PC-3 (cell line): ENCODE measurements around the gene SLC15A5. TPM values are rescaled to one million over a fixed set of nuclear protein-coding genes. Genes with fewer than 3 reads are reported as not detected.

Experiments
- ATAC-seq: fragments of 200-7000 bp; cut with Tn5 transposase; 2 replicates; pipeline ENCODE4 v1.9.1; 2020; ENCODE audit warnings: mild to moderate bottlenecking, moderate library complexity
- BruUV-seq: library from RNA; stranded (reverse); fragments of 400-500 nt; replicated peaks from 2 replicates; lab custom pipeline; 2021; lab: Mats Ljungman, UMichigan
- CTCF ChIA-PET: fragments of 300-600 bp; sonication (Branson Sonifier 250); formaldehyde crosslinking; loops from one replicate; lab custom pipeline; 2022; ENCODE audit warnings: antibody characterized with exemption; lab: Charles Lee
- POLR2A ChIA-PET: fragments of 300-600 bp; sonication (Branson Sonifier 250); formaldehyde crosslinking; loops from one replicate; lab custom pipeline; 2022; ENCODE audit warnings: antibody characterized with exemption; ENCODE audit not compliant: unreplicated experiment; lab: Charles Lee
- DNase-seq: peaks from one replicate; pipeline ENCODE4 v3.0.0-alpha.2; 2015
- H2AFZ ChIP-seq: fragments of 300-600 bp; sonication (generic); 2 replicates; pipeline ENCODE4 v1.6.0; 2016; ENCODE audit warnings: antibody characterized with exemption, low read length
- H3F3A ChIP-seq: fragments of 300-600 bp; sonication (generic); one replicate; pipeline ENCODE4 v1.6.0; 2017; ENCODE audit warnings: antibody characterized with exemption, low read length, control low read depth, mild to moderate bottlenecking; ENCODE audit not compliant: unreplicated experiment
- H3K27ac ChIP-seq: fragments of 300-600 bp; sonication (generic); 2 replicates; pipeline ENCODE4 v1.5.1; 2016; ENCODE audit warnings: mild to moderate bottlenecking, low read length
- H3K27me3 ChIP-seq: fragments of 300-600 bp; sonication (generic); 2 replicates; pipeline ENCODE4 v1.6.1; 2016; ENCODE audit warnings: low read length, mixed read lengths
- H3K36me3 ChIP-seq: fragments of 300-600 bp; sonication (generic); 2 replicates; pipeline ENCODE4 v1.6.1; 2016; ENCODE audit warnings: low read depth, mixed run types, low read length, mixed read lengths
- H3K4me1 ChIP-seq: fragments of 300-600 bp; sonication (generic); 2 replicates; pipeline ENCODE4 v1.5.1; 2016; ENCODE audit warnings: low read length; ENCODE audit not compliant: insufficient read depth
- H3K4me2 ChIP-seq: fragments of 300-600 bp; sonication (generic); 2 replicates; pipeline ENCODE4 v1.6.0; 2016; ENCODE audit warnings: low read length
- H3K4me3 ChIP-seq: fragments of 300-600 bp; sonication (generic); 2 replicates; pipeline ENCODE4 v1.5.1; 2016; ENCODE audit warnings: mild to moderate bottlenecking, low read length, mixed read lengths
- H3K79me2 ChIP-seq: fragments of 300-600 bp; sonication (generic); 2 replicates; pipeline ENCODE4 v1.6.1; 2017; ENCODE audit warnings: low read length, mixed read lengths
- H3K9ac ChIP-seq: fragments of 300-600 bp; sonication (generic); 2 replicates; pipeline ENCODE4 v1.6.0; 2016; ENCODE audit warnings: mild to moderate bottlenecking, low read length
- H3K9me2 ChIP-seq: fragments of 300-600 bp; sonication (generic); replicated peaks from 2 replicates; pipeline ENCODE4 v1.6.1; 2016; ENCODE audit warnings: mixed run types, low read length, mixed read lengths
- H3K9me3 ChIP-seq: fragments of 300-600 bp; sonication (generic); 2 replicates; pipeline ENCODE4 v1.6.1; 2016; ENCODE audit warnings: low read length, mixed read lengths
- H4K20me1 ChIP-seq: fragments of 300-600 bp; sonication (generic); 2 replicates; pipeline ENCODE4 v1.6.1; 2016; ENCODE audit warnings: low read length, mixed read lengths
- CTCF ChIP-seq: fragments of 300-600 bp; sonication (generic); conservative IDR thresholded peaks from 2 replicates; pipeline ENCODE4 v1.5.1; 2017; ENCODE audit warnings: antibody characterized with exemption, low read depth, mild to moderate bottlenecking, low read length
- EZH2 ChIP-seq: fragments of 300-600 bp; sonication (generic); IDR thresholded peaks from one replicate; pipeline ENCODE4 v1.6.1; 2017; ENCODE audit warnings: antibody characterized with exemption, mild to moderate bottlenecking, low read length; ENCODE audit not compliant: unreplicated experiment
- EZH2phosphoT487 ChIP-seq: fragments of 300-600 bp; sonication (generic); IDR thresholded peaks from 2 replicates; pipeline ENCODE4 v1.6.1; 2018; ENCODE audit warnings: mild to moderate bottlenecking, antibody characterized with exemption, low read length, borderline replicate concordance
- intact Hi-C: fragments of 100-400 bp; cut with micrococcal nuclease; formaldehyde crosslinking; loops from 2 replicates; pipeline ENCODE4 v1.9.0; 2023
- total RNA-seq: library from RNA; depleted of rRNA; stranded (reverse); fragments of >200 nt; gene quantifications from 2 replicates; pipeline ENCODE4 v1.2.3, GENCODE V29; 2014

Gene SLC15A5
- total RNA-seq, 1 experiment from 2014 or later = not detected

GRCh38 chr12:16159571-16159970 is 117.9 kb downstream of the SLC15A5 start:
- ChIA-PET POLR2A (no interaction called here), CTCF (interaction anchor here (0.6 kb wide), 1 partner anchor 556 kb away, joined by 3 read pairs; no protein-coding TSS in a partner anchor)
- H3K27me3 ChIP-seq = peaks cover 13% of the 10 kb centered on the region; the same call in 1 of the 2 replicates
- H3K36me3 ChIP-seq = no peaks in the 10 kb centered on the region
- no peak overlapping the region for H3K4me2 ChIP-seq
- no peaks in the 10 kb centered on the region for H3K9me2 ChIP-seq
- H4K20me1 ChIP-seq = no peaks in the 10 kb centered on the region
- no peaks in the 10 kb centered on the region for H3K9me3 ChIP-seq
- intact Hi-C loops = loop anchor here (1.0 to 5.0 kb wide), 2 partner anchors 82 to 177 kb away; no protein-coding TSS in a partner anchor
- H2AFZ ChIP-seq = no peak overlapping the region
- no peak overlapping the region for H3K9ac ChIP-seq
- DNase-seq (no peak), ATAC-seq (no peak)
- no peak overlapping the region for H3K27ac ChIP-seq
- H3F3A ChIP-seq = no peaks in the 10 kb centered on the region
- no peaks in the 10 kb centered on the region for H3K4me1 ChIP-seq
- H3K79me2 ChIP-seq = no peaks in the 10 kb centered on the region
- BruUV-seq = no TSS peak
- H3K4me3 ChIP-seq = no peak overlapping the region
- TF ChIP-seq EZH2 (no peak), CTCF (no peak), EZH2phosphoT487 (no peak)

GRCh38 chr12:16158050-16158449 is 119.4 kb downstream of the SLC15A5 start:
- no peaks in the 10 kb centered on the region for H4K20me1 ChIP-seq
- intact Hi-C loops = loop anchor here (5.0 kb wide), 1 partner anchor 81 kb away; no protein-coding TSS in a partner anchor
- H3K4me3 ChIP-seq = no peak overlapping the region
- CTCF ChIA-PET = no interaction called here
- no peak overlapping the region for H3K27ac ChIP-seq
- TF ChIP-seq CTCF (no peak), EZH2phosphoT487 (no peak), EZH2 (no peak)
- H3F3A ChIP-seq = no peaks in the 10 kb centered on the region
- POLR2A ChIA-PET = no interaction called here
- H3K4me2 ChIP-seq = no peak overlapping the region
- peaks cover 8% of the 10 kb centered on the region; the same call in 1 of the 2 replicates for H3K27me3 ChIP-seq
- H3K9me2 ChIP-seq = no peaks in the 10 kb centered on the region
- no peaks in the 10 kb centered on the region for H3K79me2 ChIP-seq
- ATAC-seq (no peak), DNase-seq (no peak)
- no peaks in the 10 kb centered on the region for H3K36me3 ChIP-seq
- BruUV-seq = no TSS peak
- H3K4me1 ChIP-seq = no peaks in the 10 kb centered on the region
- no peak overlapping the region for H2AFZ ChIP-seq
- H3K9ac ChIP-seq = no peak overlapping the region
- no peaks in the 10 kb centered on the region for H3K9me3 ChIP-seq

GRCh38 chr12:16155938-16156337 is 121.5 kb downstream of the SLC15A5 start:
- ATAC-seq (no peak), DNase-seq (no peak)
- ChIA-PET CTCF (no interaction called here), POLR2A (no interaction called here)
- Histone ChIP-seq H3K4me2 (no peak overlapping the region), H3F3A (no peaks in the 10 kb centered on the region), H3K9ac (no peak overlapping the region), H3K9me3 (no peaks in the 10 kb centered on the region), H3K27me3 (peaks cover 2% of the 10 kb centered on the region), H3K27ac (no peak overlapping the region), H3K79me2 (no peaks in the 10 kb centered on the region), H3K9me2 (no peaks in the 10 kb centered on the region), H4K20me1 (no peaks in the 10 kb centered on the region), H3K4me1 (no peaks in the 10 kb centered on the region), H3K4me3 (no peak overlapping the region), H2AFZ (no peak overlapping the region), H3K36me3 (no peaks in the 10 kb centered on the region)
- no TSS peak for BruUV-seq
- intact Hi-C loops = loop anchor here (5.0 kb wide), 1 partner anchor 79 kb away; no protein-coding TSS in a partner anchor
- TF ChIP-seq EZH2 = no peak
- no peak for TF ChIP-seq CTCF
- TF ChIP-seq EZH2phosphoT487 = no peak
